B cell (primary cell): ENCODE measurements around the gene STUM.
"Not testable (repeated sequence)": the region's sequence is repeated elsewhere in the genome, so short reads cannot be mapped to it uniquely, and the experiment has no call there.

ENCODE experiments used
- CTCF ChIP-seq: fragments of 200-600 bp; IDR thresholded peaks from one replicate; pipeline ENCODE4 v1.8.0; 2022; ENCODE audit warnings: antibody characterized with exemption, mild to moderate bottlenecking
- EZH2 ChIP-seq: IDR thresholded peaks from 2 replicates; pipeline ENCODE4 v1.6.1; 2012; ENCODE audit warnings: borderline replicate concordance, low read depth, mild to moderate bottlenecking, moderate library complexity, low read length; ENCODE audit not compliant: insufficient read depth, poor library complexity, severe bottlenecking

DNA sequence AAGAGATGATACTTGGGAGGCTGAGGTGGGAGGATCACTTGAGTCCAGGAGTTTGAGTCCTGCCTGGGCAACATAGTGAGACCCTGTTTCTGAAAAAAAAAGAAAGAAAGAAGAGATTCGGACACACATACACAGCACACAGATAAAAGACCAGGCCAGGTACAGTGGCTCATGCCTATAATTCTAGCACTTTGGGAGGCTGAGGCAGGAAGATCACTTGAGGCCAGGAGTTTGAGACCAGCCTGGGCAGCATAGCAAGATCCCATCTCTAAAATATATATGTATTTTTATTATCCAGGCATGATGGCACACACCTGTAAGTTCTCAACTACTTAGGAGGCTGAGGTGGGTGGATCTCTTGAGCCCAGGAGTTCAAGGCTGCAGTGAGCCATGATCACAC, 69.2 kb downstream of the STUM start:
- not testable (repeated sequence) for TF ChIP-seq CTCF, EZH2
